Measurements from ENCODE around the gene TNKS1BP1.

GRCh38 chr11:57354699-57355098 lies 29.9 kb upstream of the TNKS1BP1 start:
- TF ChIP-seq POLR2A (IDR thresholded peaks at IDR 0.05), result no peak
- no peak for TF ChIP-seq CTCF (IDR thresholded peaks at IDR 0.05)
- no peak for TF ChIP-seq EP300 (IDR thresholded peaks at IDR 0.05)
